ENCODE data around the gene SLC24A4.
A peak's percentile ranks its signal among the peaks of the same experiment; 100 is the strongest.

SLC24A4 gene

DNA sequence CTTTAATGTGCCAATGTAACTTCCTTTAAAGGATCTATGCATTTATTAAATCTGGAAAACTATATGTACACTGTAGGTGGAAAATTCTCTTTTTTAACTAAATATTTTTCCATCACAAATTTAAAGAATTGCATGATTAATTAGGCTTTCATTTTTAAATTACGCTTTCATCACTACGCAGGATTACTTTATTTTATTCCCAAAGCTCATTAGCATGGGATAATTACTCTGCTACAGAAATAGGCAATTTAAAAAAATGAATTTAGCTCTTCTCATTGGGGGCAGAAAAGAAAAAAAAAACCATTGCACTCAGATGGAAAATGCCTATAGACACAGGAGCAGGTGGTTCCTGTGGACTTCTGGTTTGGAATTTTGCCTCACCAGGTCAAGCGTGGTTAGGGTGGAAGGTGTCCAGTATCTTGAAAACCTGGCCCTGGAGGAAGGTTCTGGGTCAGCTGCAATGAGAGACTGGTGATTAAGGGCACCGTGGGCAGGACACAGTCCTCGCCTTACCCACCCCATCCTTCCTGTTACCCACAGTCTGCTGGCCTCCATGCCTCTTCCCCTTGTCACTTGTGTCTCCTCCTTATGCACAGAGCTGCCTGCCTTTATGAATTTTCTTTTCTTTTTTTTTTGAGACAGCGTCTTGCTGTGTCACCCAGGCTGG, 173.4 kb downstream of the SLC24A4 start:
- no peaks in the 10 kb centered on the region for H3K9me3 Mint-ChIP-seq
- no peak overlapping the region for H3K27ac Mint-ChIP-seq
- no peaks in the 10 kb centered on the region for H3K36me3 Mint-ChIP-seq (ENCODE audit: low read depth)
- peaks cover 9% of the 10 kb centered on the region for H3K27me3 Mint-ChIP-seq (ENCODE audit: low read depth)
- no peaks in the 10 kb centered on the region for H3K4me1 Mint-ChIP-seq (ENCODE audit: low read depth)
- no peak overlapping the region for H3K4me3 Mint-ChIP-seq

DNA sequence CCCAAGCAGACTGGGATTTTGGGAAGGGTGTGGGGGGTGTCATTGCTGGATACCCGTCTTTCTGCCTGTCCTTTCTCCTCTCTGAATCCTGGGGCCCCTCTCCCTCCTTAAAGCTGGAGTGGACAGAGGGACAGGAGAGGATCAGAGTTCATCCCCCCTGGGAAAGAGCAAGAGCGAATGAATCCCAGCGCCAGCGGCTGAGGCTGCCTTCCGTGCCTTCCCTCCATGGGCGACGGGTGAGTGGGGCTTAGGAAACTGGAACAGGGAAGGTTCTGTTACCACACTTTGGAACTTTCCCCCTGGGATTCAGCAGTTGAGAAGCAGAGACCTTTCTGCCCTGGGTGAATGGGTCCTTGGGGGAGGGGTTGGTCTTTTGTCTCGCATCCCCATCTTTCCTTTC, 174.4 kb downstream of the SLC24A4 start:
- peaks cover 15% of the 10 kb centered on the region for H3K27me3 Mint-ChIP-seq (ENCODE audit: low read depth)
- no peaks in the 10 kb centered on the region for H3K4me1 Mint-ChIP-seq (ENCODE audit: low read depth)
- H3K9me3 Mint-ChIP-seq, result no peaks in the 10 kb centered on the region
- H3K27ac Mint-ChIP-seq, result no peak overlapping the region
- H3K4me3 Mint-ChIP-seq, result no peak overlapping the region
- no peaks in the 10 kb centered on the region for H3K36me3 Mint-ChIP-seq (ENCODE audit: low read depth)

GRCh38 chr14:92499234-92499633, 176.3 kb downstream of the SLC24A4 start:
- H3K36me3 Mint-ChIP-seq (ENCODE audit: low read depth), result no peaks in the 10 kb centered on the region
- no peaks in the 10 kb centered on the region for H3K9me3 Mint-ChIP-seq
- no peak overlapping the region for H3K4me3 Mint-ChIP-seq
- peaks cover 14% of the 10 kb centered on the region for H3K27me3 Mint-ChIP-seq (ENCODE audit: low read depth)
- no peak overlapping the region for H3K27ac Mint-ChIP-seq
- no peaks in the 10 kb centered on the region for H3K4me1 Mint-ChIP-seq (ENCODE audit: low read depth)

GRCh38 chr14:92500491-92500941, 177.6 kb downstream of the SLC24A4 start:
- H3K4me1 Mint-ChIP-seq (ENCODE audit: low read depth), result peaks cover 2% of the 10 kb centered on the region
- no peak overlapping the region for H3K27ac Mint-ChIP-seq
- H3K9me3 Mint-ChIP-seq, result no peaks in the 10 kb centered on the region
- no peak overlapping the region for H3K4me3 Mint-ChIP-seq
- H3K27me3 Mint-ChIP-seq (ENCODE audit: low read depth), result peaks cover 19% of the 10 kb centered on the region
- no peaks in the 10 kb centered on the region for H3K36me3 Mint-ChIP-seq (ENCODE audit: low read depth)

- Mint-ChIP-seq H3K27me3 (ENCODE audit: low read depth) (peaks cover 25% of the 10 kb centered on the region), H3K4me1 (ENCODE audit: low read depth) (peaks cover 6% of the 10 kb centered on the region), H3K36me3 (ENCODE audit: low read depth) (no peaks in the 10 kb centered on the region), H3K9me3 (no peaks in the 10 kb centered on the region), H3K27ac (no peak overlapping the region), H3K4me3 (no peak overlapping the region)
Observed at GRCh38 chr14:92501891-92502351, 179.0 kb downstream of the SLC24A4 start.

- Mint-ChIP-seq H3K36me3 (ENCODE audit: low read depth) (no peaks in the 10 kb centered on the region), H3K27me3 (ENCODE audit: low read depth) (peaks cover 29% of the 10 kb centered on the region), H3K9me3 (no peaks in the 10 kb centered on the region), H3K27ac (no peak overlapping the region), H3K4me3 (no peak overlapping the region), H3K4me1 (ENCODE audit: low read depth) (peaks cover 13% of the 10 kb centered on the region)
Observed at GRCh38 chr14:92502541-92503286, 179.7 kb downstream of the SLC24A4 start.

- Mint-ChIP-seq H3K4me1 (ENCODE audit: low read depth) (peaks cover 16% of the 10 kb centered on the region), H3K9me3 (no peaks in the 10 kb centered on the region), H3K27ac (no peak overlapping the region), H3K27me3 (ENCODE audit: low read depth) (peaks cover 38% of the 10 kb centered on the region), H3K36me3 (ENCODE audit: low read depth) (no peaks in the 10 kb centered on the region), H3K4me3 (no peak overlapping the region)
Observed at GRCh38 chr14:92503756-92504491, 181.0 kb downstream of the SLC24A4 start.

DNA sequence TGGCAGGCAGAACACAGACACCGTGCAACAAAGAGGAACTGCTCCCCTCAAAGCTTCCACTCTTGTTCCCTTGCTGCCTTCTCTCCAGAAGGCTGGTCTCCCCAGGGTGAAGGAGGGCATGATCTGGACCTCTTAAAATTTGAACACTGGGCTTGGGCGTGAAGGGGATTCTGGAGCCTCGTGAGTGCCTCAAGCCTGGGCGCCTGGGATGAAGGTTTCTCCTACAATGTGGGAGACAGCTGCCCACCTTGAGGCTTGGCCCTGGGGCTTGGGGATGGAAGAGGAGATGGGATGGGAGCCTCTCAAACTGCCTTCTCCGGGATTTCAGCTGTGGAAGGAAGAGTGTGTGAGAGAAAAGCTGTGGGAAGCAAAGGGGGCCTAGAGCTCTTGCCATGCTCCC, 182.9 kb downstream of the SLC24A4 start:
- H3K4me3 Mint-ChIP-seq, result no peak overlapping the region
- H3K36me3 Mint-ChIP-seq (ENCODE audit: low read depth), result no peaks in the 10 kb centered on the region
- no peak overlapping the region for H3K27ac Mint-ChIP-seq
- H3K27me3 Mint-ChIP-seq (ENCODE audit: low read depth), result peaks cover 44% of the 10 kb centered on the region
- peaks cover 16% of the 10 kb centered on the region for H3K4me1 Mint-ChIP-seq (ENCODE audit: low read depth)
- no peaks in the 10 kb centered on the region for H3K9me3 Mint-ChIP-seq

DNA sequence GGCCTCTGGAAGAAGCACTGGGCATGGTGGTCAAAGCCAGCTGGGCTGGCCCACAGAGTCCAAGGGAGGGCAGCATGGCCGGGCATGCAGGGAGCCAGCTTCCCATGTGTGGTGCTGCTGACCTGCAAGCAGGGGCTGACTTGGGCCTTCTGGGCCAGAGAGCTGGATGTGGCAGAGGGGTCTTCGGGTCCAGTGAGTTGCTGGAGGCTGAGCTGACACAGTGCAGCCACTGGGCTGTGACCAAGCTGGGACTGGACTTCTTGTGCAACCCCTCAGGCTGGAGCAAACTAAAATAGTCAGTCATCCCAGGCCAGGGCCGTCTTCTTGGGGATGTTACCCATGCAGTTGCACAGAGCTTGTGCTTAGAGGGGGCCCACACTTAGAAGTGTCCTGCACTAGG, 183.3 kb downstream of the SLC24A4 start:
- H3K36me3 Mint-ChIP-seq (ENCODE audit: low read depth), result no peaks in the 10 kb centered on the region
- peaks cover 16% of the 10 kb centered on the region for H3K4me1 Mint-ChIP-seq (ENCODE audit: low read depth)

GRCh38 chr14:92507174-92507768, 184.3 kb downstream of the SLC24A4 start:
- Mint-ChIP-seq H3K9me3 (no peaks in the 10 kb centered on the region), H3K27me3 (ENCODE audit: low read depth) (peaks cover 53% of the 10 kb centered on the region), H3K4me1 (ENCODE audit: low read depth) (peaks cover 16% of the 10 kb centered on the region), H3K4me3 (no peak overlapping the region), H3K27ac (no peak overlapping the region), H3K36me3 (ENCODE audit: low read depth) (no peaks in the 10 kb centered on the region)

More for the DNA sequence above, 183.3 kb downstream of the SLC24A4 start:
- Mint-ChIP-seq H3K27ac (no peak overlapping the region), H3K9me3 (no peaks in the 10 kb centered on the region), H3K27me3 (ENCODE audit: low read depth) (peaks cover 48% of the 10 kb centered on the region), H3K4me3 (no peak overlapping the region)

DNA sequence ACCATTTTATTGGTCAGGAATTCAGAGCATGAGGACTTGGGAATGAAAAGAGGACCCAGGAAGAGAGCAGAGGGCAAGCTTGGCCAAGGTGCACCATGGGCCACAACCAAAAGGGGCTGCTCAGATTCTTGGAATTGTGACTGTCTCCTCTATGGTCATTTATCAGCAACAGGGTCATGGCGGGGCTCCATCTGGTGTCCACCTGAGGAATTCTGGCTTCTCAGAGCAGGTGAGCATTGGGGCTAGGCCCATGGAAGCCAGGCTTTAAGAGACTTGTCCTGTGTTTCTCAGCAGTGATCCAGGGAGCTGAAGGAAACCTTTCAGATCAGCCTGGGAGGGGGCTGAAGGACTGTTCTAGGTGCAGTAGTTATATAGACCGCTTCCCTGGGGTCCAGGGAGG, 188.0 kb downstream of the SLC24A4 start:
- Mint-ChIP-seq H3K4me1 (ENCODE audit: low read depth) (peaks cover 18% of the 10 kb centered on the region), H3K27ac (no peak overlapping the region), H3K9me3 (no peaks in the 10 kb centered on the region), H3K27me3 (ENCODE audit: low read depth) (peaks cover 52% of the 10 kb centered on the region), H3K4me3 (no peak overlapping the region), H3K36me3 (ENCODE audit: low read depth) (no peaks in the 10 kb centered on the region)

GRCh38 chr14:92511453-92512238, 188.7 kb downstream of the SLC24A4 start:
- Mint-ChIP-seq H3K27me3 (ENCODE audit: low read depth) (peaks cover 52% of the 10 kb centered on the region), H3K4me1 (ENCODE audit: low read depth) (peaks cover 15% of the 10 kb centered on the region), H3K27ac (no peak overlapping the region), H3K9me3 (no peaks in the 10 kb centered on the region), H3K36me3 (ENCODE audit: low read depth) (no peaks in the 10 kb centered on the region), H3K4me3 (no peak overlapping the region)

- H3K4me1 Mint-ChIP-seq (ENCODE audit: low read depth), result peaks cover 13% of the 10 kb centered on the region
- H3K27ac Mint-ChIP-seq, result no peak overlapping the region
- peaks cover 56% of the 10 kb centered on the region for H3K27me3 Mint-ChIP-seq (ENCODE audit: low read depth)
- H3K36me3 Mint-ChIP-seq (ENCODE audit: low read depth), result no peaks in the 10 kb centered on the region
- H3K9me3 Mint-ChIP-seq, result no peaks in the 10 kb centered on the region
- peak overlapping the region; percentile 30 for H3K4me3 Mint-ChIP-seq
Observed at GRCh38 chr14:92512807-92513203, 189.8 kb downstream of the SLC24A4 start.

Measured in T-helper 1 cell treated with Interleukin-12 subunit alpha and Interleukin-12 subunit beta and Interleukin-4 antibody, amounts not matched to agents 30 μg/mL and 1 μg/mL, for 36 hours (primary cell).